AG10803 (cell line): Measurements from ENCODE around the gene SMURF1.

ENCODE experiments used
- DNase-seq: peaks from one replicate; pipeline ENCODE4 v3.0.0; 2010; ENCODE audit warnings: low read depth
- H3K4me3 ChIP-seq: 2 replicates; pipeline ENCODE4 v1.5.1; 2011; ENCODE audit warnings: mild to moderate bottlenecking, low read length, control low read depth
- TF ChIP-seq, protein P1 (sequence below): conservative IDR thresholded peaks from 2 replicates; pipeline ENCODE4 v1.5.1; 2011; ENCODE audit warnings: mild to moderate bottlenecking, low read length, control low read depth, inconsistent platforms

Gene SMURF1

DNA sequence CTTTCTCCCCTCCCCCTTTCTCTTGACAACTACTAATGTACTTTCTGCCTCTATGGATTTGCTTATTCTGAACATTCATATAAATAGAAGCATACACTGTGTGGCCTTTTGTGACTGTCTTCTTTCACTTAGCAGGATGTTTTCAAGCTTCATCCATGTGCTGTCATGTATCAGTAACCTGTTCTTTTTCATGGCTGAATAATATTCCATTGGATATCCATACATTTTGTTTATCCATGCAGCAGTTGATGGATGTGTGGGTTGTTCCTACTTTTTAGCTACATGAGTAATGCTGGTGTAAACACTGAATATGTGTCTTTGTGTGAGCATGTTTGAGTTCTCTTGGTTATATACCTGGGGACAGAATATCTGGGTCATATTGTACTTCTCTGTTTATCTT, 158.0 kb downstream of the SMURF1 start:
- H3K4me3 ChIP-seq, result no peak overlapping the region
- TF ChIP-seq, protein P1, sequence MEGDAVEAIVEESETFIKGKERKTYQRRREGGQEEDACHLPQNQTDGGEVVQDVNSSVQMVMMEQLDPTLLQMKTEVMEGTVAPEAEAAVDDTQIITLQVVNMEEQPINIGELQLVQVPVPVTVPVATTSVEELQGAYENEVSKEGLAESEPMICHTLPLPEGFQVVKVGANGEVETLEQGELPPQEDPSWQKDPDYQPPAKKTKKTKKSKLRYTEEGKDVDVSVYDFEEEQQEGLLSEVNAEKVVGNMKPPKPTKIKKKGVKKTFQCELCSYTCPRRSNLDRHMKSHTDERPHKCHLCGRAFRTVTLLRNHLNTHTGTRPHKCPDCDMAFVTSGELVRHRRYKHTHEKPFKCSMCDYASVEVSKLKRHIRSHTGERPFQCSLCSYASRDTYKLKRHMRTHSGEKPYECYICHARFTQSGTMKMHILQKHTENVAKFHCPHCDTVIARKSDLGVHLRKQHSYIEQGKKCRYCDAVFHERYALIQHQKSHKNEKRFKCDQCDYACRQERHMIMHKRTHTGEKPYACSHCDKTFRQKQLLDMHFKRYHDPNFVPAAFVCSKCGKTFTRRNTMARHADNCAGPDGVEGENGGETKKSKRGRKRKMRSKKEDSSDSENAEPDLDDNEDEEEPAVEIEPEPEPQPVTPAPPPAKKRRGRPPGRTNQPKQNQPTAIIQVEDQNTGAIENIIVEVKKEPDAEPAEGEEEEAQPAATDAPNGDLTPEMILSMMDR, result no peak
- no peak for DNase-seq

DNA sequence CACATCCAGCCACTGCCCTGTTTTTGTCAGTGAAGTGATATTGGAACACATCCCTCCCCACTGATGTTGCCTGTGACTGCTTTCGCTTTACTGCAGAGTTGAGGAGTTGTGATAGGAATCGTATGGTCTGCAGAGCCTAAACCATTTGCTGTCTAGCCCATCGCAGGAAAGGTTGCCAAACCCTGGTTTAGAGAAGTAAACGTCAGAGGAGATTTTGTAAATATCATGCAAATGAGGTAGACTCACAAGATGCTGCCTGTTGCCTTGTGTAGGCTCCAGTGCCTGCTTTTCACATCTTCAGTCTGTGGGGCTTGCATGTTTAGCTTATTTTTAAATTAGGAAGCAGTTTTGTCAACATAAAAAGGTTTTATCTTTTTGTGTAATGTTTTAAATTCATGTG, 158.5 kb downstream of the SMURF1 start:
- no peak for DNase-seq
- H3K4me3 ChIP-seq, result no peak overlapping the region

DNA sequence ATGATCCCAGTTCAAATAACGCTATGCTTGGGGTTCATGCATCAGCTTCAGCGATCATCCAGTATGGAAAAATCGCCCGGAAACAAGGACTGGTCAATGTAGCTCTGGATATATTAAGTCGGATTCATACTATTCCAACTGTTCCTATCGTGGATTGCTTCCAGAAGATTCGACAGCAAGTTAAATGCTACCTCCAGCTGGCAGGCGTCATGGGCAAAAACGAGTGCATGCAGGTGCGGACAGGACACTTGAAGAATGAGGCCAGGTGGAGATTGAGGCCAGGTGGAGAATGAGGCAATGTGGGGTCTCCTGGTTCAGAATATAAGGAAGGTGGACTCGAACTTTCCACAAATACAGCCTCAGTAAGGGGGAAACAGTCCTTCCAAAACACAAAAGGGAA, 159.8 kb downstream of the SMURF1 start:
- TF ChIP-seq, protein P1, result no peak
- DNase-seq, result no peak
- no peak overlapping the region for H3K4me3 ChIP-seq

More for the DNA sequence above, 158.5 kb downstream of the SMURF1 start:
- TF ChIP-seq, protein P1, result no peak

DNA sequence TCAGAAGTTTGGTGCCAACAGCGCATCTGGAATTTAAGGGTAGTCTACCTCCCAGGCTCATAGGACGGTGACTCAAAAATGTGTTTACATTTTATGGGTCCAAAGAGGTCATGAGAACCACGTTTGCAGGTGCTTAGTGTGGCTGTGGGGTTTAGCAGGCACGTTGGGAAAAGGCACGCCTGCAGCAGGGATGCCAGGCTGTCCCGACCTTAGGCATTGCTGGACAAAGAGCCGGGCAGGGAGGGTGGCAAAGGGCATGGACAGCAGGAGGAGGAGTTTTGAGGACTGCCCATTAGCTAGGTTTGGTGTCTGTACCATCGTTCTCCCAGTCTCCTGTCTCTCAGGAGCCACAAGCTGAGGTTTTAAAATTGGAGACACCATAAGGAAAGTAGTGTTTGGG, 161.2 kb downstream of the SMURF1 start:
- DNase-seq, result no peak
- no peak overlapping the region for H3K4me3 ChIP-seq
- TF ChIP-seq, protein P1, result no peak

DNA sequence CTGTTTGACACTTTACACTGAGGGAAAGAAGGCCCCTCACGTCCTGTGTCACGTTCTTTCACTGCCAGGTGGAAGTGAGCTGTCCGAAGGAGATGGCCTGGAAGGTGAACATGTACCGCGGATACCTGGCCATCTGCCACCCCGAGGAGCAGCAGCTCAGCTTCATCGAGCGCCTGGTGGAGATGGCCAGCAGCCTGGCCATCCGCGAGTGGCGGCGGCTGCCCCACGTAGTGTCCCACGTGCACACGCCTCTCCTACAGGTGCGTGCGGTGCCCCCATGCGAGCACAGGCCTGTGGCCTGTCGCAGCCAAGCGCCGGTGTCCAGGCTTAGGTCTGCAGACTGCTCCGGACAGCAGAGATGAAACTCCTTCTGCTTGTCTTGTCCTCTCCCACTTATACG, 162.2 kb downstream of the SMURF1 start:
- TF ChIP-seq, protein P1, result no peak
- H3K4me3 ChIP-seq, result no peak overlapping the region
- no peak for DNase-seq

DNA sequence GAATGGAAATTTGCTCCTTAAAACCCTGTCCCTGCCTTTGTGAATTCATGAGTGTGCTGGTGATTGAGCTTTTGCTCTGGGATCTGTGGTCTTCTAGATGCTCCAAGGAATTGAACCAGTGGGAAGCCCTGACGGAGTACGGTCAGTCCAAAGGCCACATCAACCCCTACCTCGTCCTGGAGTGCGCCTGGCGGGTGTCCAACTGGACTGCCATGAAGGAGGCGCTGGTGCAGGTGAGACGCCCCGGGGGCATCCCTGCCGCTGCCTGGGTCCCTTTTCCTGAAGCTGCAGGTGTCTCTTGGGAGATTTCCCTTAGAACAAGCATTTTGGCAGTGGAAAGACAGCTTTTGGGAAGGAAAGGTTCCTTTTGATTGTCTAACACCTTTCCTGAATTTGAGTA, 165.2 kb downstream of the SMURF1 start:
- no peak overlapping the region for H3K4me3 ChIP-seq
- no peak for DNase-seq
- TF ChIP-seq, protein P1, result no peak
